IMR-90 (cell line): ENCODE data around the gene TESK2. TPM values are rescaled to one million over a fixed set of nuclear protein-coding genes. Genes with fewer than 3 reads are reported as not detected.

ENCODE experiments used
- ATAC-seq: fragments of 200-7000 bp; cut with Tn5 transposase; 2 replicates; pipeline ENCODE4 v1.9.1; 2020; ENCODE audit warnings: low read depth, mild to moderate bottlenecking, moderate library complexity
- BruUV-seq: library from RNA; stranded (reverse); fragments of 400-500 nt; replicated peaks from 2 replicates; lab custom pipeline; 2021; lab: Mats Ljungman, UMichigan
- CTCF ChIA-PET: fragments of 300-600 bp; formaldehyde crosslinking; extraction: SDS; loops from one replicate; lab custom pipeline; 2021; ENCODE audit warnings: antibody characterized with exemption; lab: Yijun Ruan, JAX
- POLR2A ChIA-PET: fragments of 300-600 bp; sonication (Branson Sonifier 250); formaldehyde crosslinking; loops from one replicate; lab custom pipeline; 2022; ENCODE audit warnings: antibody characterized with exemption; ENCODE audit not compliant: unreplicated experiment; lab: Charles Lee
- DNase-seq: peaks from one replicate; pipeline ENCODE4 v3.0.0; 2013
- H2AFZ ChIP-seq: replicated peaks from 2 replicates; pipeline ENCODE3; 2013; ENCODE audit warnings: low read length, mild to moderate bottlenecking; ENCODE audit not compliant: poor library complexity
- H2AK5ac ChIP-seq: 2 replicates; pipeline ENCODE4 v1.6.1; 2013; ENCODE audit warnings: low read depth, low read length, inconsistent platforms
- H2AK9ac ChIP-seq: replicated peaks from 2 replicates; pipeline ENCODE3; 2013; ENCODE audit warnings: mild to moderate bottlenecking, low read depth, low read length, moderate library complexity; ENCODE audit not compliant: poor library complexity
- H2BK120ac ChIP-seq: 2 replicates; pipeline ENCODE4 v1.6.1; 2013; ENCODE audit warnings: low read depth, low read length, inconsistent platforms
- H2BK15ac ChIP-seq: 3 replicates; pipeline ENCODE4 v1.6.1; 2013; ENCODE audit warnings: low read depth, low read length, inconsistent platforms
- H2BK20ac ChIP-seq: 2 replicates; pipeline ENCODE4 v1.6.1; 2013; ENCODE audit warnings: low read depth, mild to moderate bottlenecking, inconsistent platforms, low read length, moderate library complexity
- H2BK5ac ChIP-seq: 2 replicates; pipeline ENCODE4 v1.6.1; 2013; ENCODE audit warnings: mild to moderate bottlenecking, low read depth, low read length, inconsistent platforms; ENCODE audit not compliant: poor library complexity, severe bottlenecking
- H3K14ac ChIP-seq: replicated peaks from 2 replicates; pipeline ENCODE4 v1.6.1; 2013; ENCODE audit warnings: low read depth, low read length, inconsistent platforms
- H3K18ac ChIP-seq: 2 replicates; pipeline ENCODE4 v1.6.1; 2013; ENCODE audit warnings: low read depth, low read length, control low read depth
- H3K23ac ChIP-seq: 2 replicates; pipeline ENCODE4 v1.6.1; 2013; ENCODE audit warnings: low read depth, low read length, inconsistent platforms
- H3K27ac ChIP-seq: 2 replicates; pipeline ENCODE4 v1.5.1; 2013; ENCODE audit warnings: mild to moderate bottlenecking, control low read depth, low read length; ENCODE audit not compliant: insufficient read depth
- H3K27me3 ChIP-seq: 2 replicates; pipeline ENCODE4 v1.6.1; 2013; ENCODE audit warnings: low read length; ENCODE audit not compliant: control insufficient read depth, insufficient read depth
- H3K36me3 ChIP-seq: 2 replicates; pipeline ENCODE4 v1.6.1; 2013; ENCODE audit warnings: low read length, mixed read lengths; ENCODE audit not compliant: control insufficient read depth, insufficient read depth
- H3K4ac ChIP-seq: 2 replicates; pipeline ENCODE4 v1.6.1; 2013; ENCODE audit warnings: low read depth, low read length, inconsistent platforms
- H3K4me1 ChIP-seq: 2 replicates; pipeline ENCODE4 v1.6.1; 2013; ENCODE audit warnings: low read length, mixed read lengths; ENCODE audit not compliant: control insufficient read depth, insufficient read depth
- H3K4me2 ChIP-seq: 2 replicates; pipeline ENCODE4 v1.6.1; 2013; ENCODE audit warnings: low read depth, mild to moderate bottlenecking, control low read depth, low read length, moderate library complexity
- H3K4me3 ChIP-seq: 2 replicates; pipeline ENCODE4 v1.5.1; 2013; ENCODE audit warnings: low read depth, mild to moderate bottlenecking, control low read depth, low read length, moderate library complexity; ENCODE audit not compliant: insufficient read depth
- H3K56ac ChIP-seq: 2 replicates; pipeline ENCODE4 v1.6.1; 2013; ENCODE audit warnings: low read length, inconsistent platforms; ENCODE audit not compliant: insufficient read depth; ENCODE audit errors: extremely low read depth
- H3K79me1 ChIP-seq, 2 experiments: 2 replicates each; pipeline ENCODE4 v1.6.1; 2013; ENCODE audit warnings: low read length in 2 of 2, inconsistent platforms in 1 of 2, low read depth in 1 of 2
- H3K9ac ChIP-seq: 2 replicates; pipeline ENCODE4 v1.6.1; 2013; ENCODE audit warnings: low read depth, low read length, control low read depth
- H3K9me1 ChIP-seq: 2 replicates; pipeline ENCODE4 v1.6.1; 2013; ENCODE audit warnings: low read length, inconsistent platforms; ENCODE audit not compliant: insufficient read depth
- H3K9me3 ChIP-seq: 2 replicates; pipeline ENCODE4 v1.6.1; 2013; ENCODE audit warnings: low read length; ENCODE audit not compliant: control insufficient read depth, insufficient read depth
- H4K20me1 ChIP-seq: 2 replicates; pipeline ENCODE4 v1.6.1; 2013; ENCODE audit warnings: low read length, inconsistent platforms; ENCODE audit not compliant: insufficient read depth
- H4K5ac ChIP-seq: 2 replicates; pipeline ENCODE4 v1.6.1; 2013; ENCODE audit warnings: mild to moderate bottlenecking, low read depth, low read length, control low read depth
- H4K8ac ChIP-seq, 2 experiments: 2 replicates each; pipeline ENCODE4 v1.6.1; 2013; ENCODE audit warnings: low read depth in 2 of 2, low read length in 2 of 2, control low read depth in 1 of 2, inconsistent platforms in 1 of 2
- H4K91ac ChIP-seq: 2 replicates; pipeline ENCODE4 v1.6.1; 2013; ENCODE audit warnings: low read depth, low read length, inconsistent platforms; ENCODE audit not compliant: insufficient read depth
- BHLHE40 ChIP-seq: fragments of 150-350 bp; IDR thresholded peaks from 2 replicates; pipeline ENCODE4 v1.6.1; 2016; ENCODE audit warnings: mild to moderate bottlenecking, low read depth, low read length
- CEBPB ChIP-seq: IDR thresholded peaks from 2 replicates; pipeline ENCODE4 v1.6.1; 2012; ENCODE audit warnings: low read depth, low read length, improper control_type of control experiment
- FOS ChIP-seq: fragments of 150-350 bp; IDR thresholded peaks from 2 replicates; pipeline ENCODE4 v1.6.1; 2016; ENCODE audit warnings: low read depth, low read length
- MAFK ChIP-seq: IDR thresholded peaks from 2 replicates; pipeline ENCODE4 v1.6.1; 2012; ENCODE audit warnings: low read depth, low read length, improper control_type of control experiment
- MAZ ChIP-seq: IDR thresholded peaks from 2 replicates; pipeline ENCODE4 v1.6.1; 2012; ENCODE audit warnings: low read depth, mild to moderate bottlenecking, low read length, improper control_type of control experiment, moderate library complexity, borderline replicate concordance
- MXI1 ChIP-seq: IDR thresholded peaks from 2 replicates; pipeline ENCODE4 v1.6.1; 2012; ENCODE audit warnings: low read depth, mild to moderate bottlenecking, low read length, moderate library complexity, borderline replicate concordance
- NFE2L2 ChIP-seq: fragments of 150-350 bp; IDR thresholded peaks from 2 replicates; pipeline ENCODE4 v1.6.1; 2016; ENCODE audit warnings: low read depth, mild to moderate bottlenecking, low read length
- POLR2A ChIP-seq: IDR thresholded peaks from 2 replicates; pipeline ENCODE4 v1.6.1; 2012; ENCODE audit warnings: mild to moderate bottlenecking, low read depth, low read length
- RAD21 ChIP-seq: IDR thresholded peaks from 2 replicates; pipeline ENCODE4 v1.6.1; 2012; ENCODE audit warnings: low read length, improper control_type of control experiment
- RCOR1 ChIP-seq: IDR thresholded peaks from 2 replicates; pipeline ENCODE4 v1.6.1; 2012; ENCODE audit warnings: mild to moderate bottlenecking, low read length, improper control_type of control experiment; ENCODE audit not compliant: insufficient replicate concordance
- RFX5 ChIP-seq: IDR thresholded peaks from 2 replicates; pipeline ENCODE4 v1.8.0; 2012; ENCODE audit warnings: low read depth, mild to moderate bottlenecking, low read length, moderate library complexity
- WGBS, 2 experiments: methylation state at CpG; one replicate each; pipeline versions ENCODE4 v1.1.5 to v1.1.7; 2013; ENCODE audit warnings: missing lambda C conversion rate in 2 of 2; ENCODE audit not compliant: insufficient read length in 1 of 2; ENCODE audit errors: extremely low coverage in 2 of 2; 5-methylcytosine and 5-hydroxymethylcytosine counted together
- dilution Hi-C: fragments of 300-500 bp; cut with HindIII; formaldehyde crosslinking; loops from one replicate; pipeline ENCODE4 v1.14.3; 2018; ENCODE audit warnings: low sequenced_read_pairs; ENCODE audit not compliant: unreplicated experiment
- in situ Hi-C: fragments of 300-500 bp; cut with MboI; formaldehyde crosslinking; loops from 3 replicates; pipeline ENCODE4 v1.14.3; 2019; ENCODE audit warnings: low sequenced_read_pairs, inconsistent platforms, mixed read lengths
- intact Hi-C: fragments of 100-400 bp; cut with micrococcal nuclease; formaldehyde crosslinking; loops from 2 replicates; pipeline ENCODE4 v1.10.0; 2022
- polyA plus RNA-seq, 3 experiments: library from polyadenylated mRNA; depleted of rRNA; stranded (reverse); fragments of >200 nt; gene quantifications; 2 replicates each; pipeline ENCODE4 v1.2.3, GENCODE V29; 2012; ENCODE audit warnings: low replicate concordance in 1 of 3
- total RNA-seq: library from RNA; depleted of rRNA; stranded (reverse); fragments of >200 nt; gene quantifications from 2 replicates; pipeline ENCODE4 v1.2.3, GENCODE V29; 2012
- TF ChIP-seq, protein P1 (sequence below): fragments of 150-350 bp; IDR thresholded peaks from 2 replicates; pipeline ENCODE4 v1.6.1; 2017; ENCODE audit warnings: mild to moderate bottlenecking, antibody characterized with exemption, low read length, low read depth
- TF ChIP-seq, protein P2 (sequence below): fragments of 150-350 bp; IDR thresholded peaks from 2 replicates; pipeline ENCODE4 v1.6.1; 2016; ENCODE audit warnings: low read depth, mild to moderate bottlenecking, low read length, moderate library complexity, borderline replicate concordance
- TF ChIP-seq, protein P3 (sequence below): conservative IDR thresholded peaks from 2 replicates; pipeline ENCODE4 v1.5.1; 2012; ENCODE audit warnings: mild to moderate bottlenecking, low read depth, low read length, improper control_type of control experiment

The TESK2 gene
- total and polyA plus RNA-seq, 2 of the 4 experiments (the other 2 are of a cell fraction) = 0.90 to 1.3 TPM

DNA sequence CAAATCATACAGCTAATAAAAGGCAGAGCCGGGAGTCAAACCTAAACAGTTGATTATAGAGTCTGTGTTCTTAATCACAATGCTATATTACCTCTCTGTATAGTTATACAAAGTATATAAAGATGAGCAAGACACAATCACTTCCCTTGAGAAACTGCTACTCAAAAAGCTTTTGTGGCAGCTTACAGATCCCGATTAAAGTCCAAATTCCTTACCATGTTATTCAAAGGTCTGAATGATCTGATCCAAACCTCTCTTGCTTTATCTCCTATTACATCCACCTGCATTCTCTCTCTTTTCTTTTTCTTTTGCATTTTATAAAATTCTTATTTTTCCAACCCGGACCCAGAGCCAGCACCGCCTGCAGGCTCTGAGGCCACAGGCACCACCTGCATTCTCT lies 93.7 kb downstream of the TESK2 start:
- no TSS peak for BruUV-seq
- H2BK5ac ChIP-seq = no peak overlapping the region

More for the DNA sequence above, 93.7 kb downstream of the TESK2 start:
- Histone ChIP-seq H3K23ac (no peak overlapping the region), H3K4me1 (no peaks in the 10 kb centered on the region), H3K79me1 (no peaks in the 10 kb centered on the region), H4K5ac (no peak overlapping the region), H3K9ac (no peak overlapping the region), H3K4me2 (no peak overlapping the region), H3K27me3 (no peaks in the 10 kb centered on the region), H2AK5ac (no peak overlapping the region), H3K4me3 (no peak overlapping the region), H4K20me1 (no peaks in the 10 kb centered on the region), H3K36me3 (no peaks in the 10 kb centered on the region), H3K18ac (no peak overlapping the region), H3K56ac (no peak overlapping the region), H4K8ac (no peak overlapping the region), H3K4ac (no peak overlapping the region), H2AK9ac (no peak overlapping the region), H2BK120ac (no peak overlapping the region), H2BK20ac (no peak overlapping the region), H3K9me1 (no peaks in the 10 kb centered on the region), H3K27ac (no peak overlapping the region), H4K91ac (no peak overlapping the region), H2AFZ (no peak overlapping the region), H2BK15ac (no peak overlapping the region), H3K9me3 (no peaks in the 10 kb centered on the region), H3K14ac (no peak overlapping the region)
- ChIA-PET POLR2A (no interaction called here), CTCF (no interaction called here)
- ATAC-seq (no peak), DNase-seq (no peak)
- in situ Hi-C loops = no loop called here
- intact Hi-C loops = no loop called here
- dilution Hi-C loops = no loop called here
- TF ChIP-seq BHLHE40 (no peak), FOS (no peak), RFX5 (no peak), CEBPB (no peak), RAD21 (no peak), MXI1 (no peak), MAZ (no peak), RCOR1 (no peak), POLR2A (no peak), NFE2L2 (no peak), MAFK (no peak)
- TF ChIP-seq, protein P1, sequence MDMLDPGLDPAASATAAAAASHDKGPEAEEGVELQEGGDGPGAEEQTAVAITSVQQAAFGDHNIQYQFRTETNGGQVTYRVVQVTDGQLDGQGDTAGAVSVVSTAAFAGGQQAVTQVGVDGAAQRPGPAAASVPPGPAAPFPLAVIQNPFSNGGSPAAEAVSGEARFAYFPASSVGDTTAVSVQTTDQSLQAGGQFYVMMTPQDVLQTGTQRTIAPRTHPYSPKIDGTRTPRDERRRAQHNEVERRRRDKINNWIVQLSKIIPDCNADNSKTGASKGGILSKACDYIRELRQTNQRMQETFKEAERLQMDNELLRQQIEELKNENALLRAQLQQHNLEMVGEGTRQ = no peak
- TF ChIP-seq, protein P2, sequence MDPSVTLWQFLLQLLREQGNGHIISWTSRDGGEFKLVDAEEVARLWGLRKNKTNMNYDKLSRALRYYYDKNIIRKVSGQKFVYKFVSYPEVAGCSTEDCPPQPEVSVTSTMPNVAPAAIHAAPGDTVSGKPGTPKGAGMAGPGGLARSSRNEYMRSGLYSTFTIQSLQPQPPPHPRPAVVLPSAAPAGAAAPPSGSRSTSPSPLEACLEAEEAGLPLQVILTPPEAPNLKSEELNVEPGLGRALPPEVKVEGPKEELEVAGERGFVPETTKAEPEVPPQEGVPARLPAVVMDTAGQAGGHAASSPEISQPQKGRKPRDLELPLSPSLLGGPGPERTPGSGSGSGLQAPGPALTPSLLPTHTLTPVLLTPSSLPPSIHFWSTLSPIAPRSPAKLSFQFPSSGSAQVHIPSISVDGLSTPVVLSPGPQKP = no peak
- TF ChIP-seq, protein P3, sequence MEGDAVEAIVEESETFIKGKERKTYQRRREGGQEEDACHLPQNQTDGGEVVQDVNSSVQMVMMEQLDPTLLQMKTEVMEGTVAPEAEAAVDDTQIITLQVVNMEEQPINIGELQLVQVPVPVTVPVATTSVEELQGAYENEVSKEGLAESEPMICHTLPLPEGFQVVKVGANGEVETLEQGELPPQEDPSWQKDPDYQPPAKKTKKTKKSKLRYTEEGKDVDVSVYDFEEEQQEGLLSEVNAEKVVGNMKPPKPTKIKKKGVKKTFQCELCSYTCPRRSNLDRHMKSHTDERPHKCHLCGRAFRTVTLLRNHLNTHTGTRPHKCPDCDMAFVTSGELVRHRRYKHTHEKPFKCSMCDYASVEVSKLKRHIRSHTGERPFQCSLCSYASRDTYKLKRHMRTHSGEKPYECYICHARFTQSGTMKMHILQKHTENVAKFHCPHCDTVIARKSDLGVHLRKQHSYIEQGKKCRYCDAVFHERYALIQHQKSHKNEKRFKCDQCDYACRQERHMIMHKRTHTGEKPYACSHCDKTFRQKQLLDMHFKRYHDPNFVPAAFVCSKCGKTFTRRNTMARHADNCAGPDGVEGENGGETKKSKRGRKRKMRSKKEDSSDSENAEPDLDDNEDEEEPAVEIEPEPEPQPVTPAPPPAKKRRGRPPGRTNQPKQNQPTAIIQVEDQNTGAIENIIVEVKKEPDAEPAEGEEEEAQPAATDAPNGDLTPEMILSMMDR = no peak
- 100% methylated on average over 1 of the region's 4 CpGs; no CpG with 5 or more reads in 1 of the 2 experiments for WGBS, 2 experiments
